ENCODE results near the gene ADORA2A.

ADORA2A gene

GRCh38 chr22:24435861-24436371 is 8.5 kb downstream of the ADORA2A start:
- H3K27ac ChIP-seq = no peak overlapping the region
- TF ChIP-seq CTCF (conservative IDR thresholded peaks at IDR 0.05) = no peak

GRCh38 chr22:24436553-24436952 is 9.2 kb downstream of the ADORA2A start:
- no peak for TF ChIP-seq CTCF (conservative IDR thresholded peaks at IDR 0.05)
- H3K27ac ChIP-seq = no peak overlapping the region

GRCh38 chr22:24437091-24437490 is 9.7 kb downstream of the ADORA2A start:
- TF ChIP-seq CTCF (conservative IDR thresholded peaks at IDR 0.05) = no peak
- H3K27ac ChIP-seq = no peak overlapping the region

GRCh38 chr22:24437741-24438328 is 10.4 kb downstream of the ADORA2A start:
- H3K27ac ChIP-seq = no peak overlapping the region
- no peak; the same call in 1 of the 2 replicates for TF ChIP-seq CTCF (conservative IDR thresholded peaks at IDR 0.05)

- TF ChIP-seq CTCF (conservative IDR thresholded peaks at IDR 0.05) = no peak
- H3K27ac ChIP-seq = no peak overlapping the region
Observed at GRCh38 chr22:24440270-24440717, 12.9 kb downstream of the ADORA2A start.

GRCh38 chr22:24440718-24441405 is 13.5 kb downstream of the ADORA2A start:
- H3K27ac ChIP-seq = no peak overlapping the region
- TF ChIP-seq CTCF (conservative IDR thresholded peaks at IDR 0.05) = no peak

DNA sequence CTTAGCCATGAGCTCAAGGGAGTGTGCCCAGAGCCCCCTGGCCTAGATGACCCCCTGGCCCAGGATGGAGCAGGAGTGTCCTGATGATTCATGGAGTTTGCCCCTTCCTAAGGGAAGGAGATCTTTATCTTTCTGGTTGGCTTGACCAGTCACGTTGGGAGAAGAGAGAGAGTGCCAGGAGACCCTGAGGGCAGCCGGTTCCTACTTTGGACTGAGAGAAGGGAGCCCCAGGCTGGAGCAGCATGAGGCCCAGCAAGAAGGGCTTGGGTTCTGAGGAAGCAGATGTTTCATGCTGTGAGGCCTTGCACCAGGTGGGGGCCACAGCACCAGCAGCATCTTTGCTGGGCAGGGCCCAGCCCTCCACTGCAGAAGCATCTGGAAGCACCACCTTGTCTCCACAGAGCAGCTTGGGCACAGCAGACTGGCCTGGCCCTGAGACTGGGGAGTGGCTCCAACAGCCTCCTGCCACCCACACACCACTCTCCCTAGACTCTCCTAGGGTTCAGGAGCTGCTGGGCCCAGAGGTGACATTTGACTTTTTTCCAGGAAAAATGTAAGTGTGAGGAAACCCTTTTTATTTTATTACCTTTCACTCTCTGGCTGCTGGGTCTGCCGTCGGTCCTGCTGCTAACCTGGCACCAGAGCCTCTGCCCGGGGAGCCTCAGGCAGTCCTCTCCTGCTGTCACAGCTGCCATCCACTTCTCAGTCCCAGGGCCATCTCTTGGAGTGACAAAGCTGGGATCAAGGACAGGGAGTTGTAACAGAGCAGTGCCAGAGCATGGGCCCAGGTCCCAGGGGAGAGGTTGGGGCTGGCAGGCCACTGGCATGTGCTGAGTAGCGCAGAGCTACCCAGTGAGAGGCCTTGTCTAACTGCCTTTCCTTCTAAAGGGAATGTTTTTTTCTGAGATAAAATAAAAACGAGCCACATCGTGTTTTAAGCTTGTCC is 14.3 kb downstream of the ADORA2A start:
- TF ChIP-seq CTCF (conservative IDR thresholded peaks at IDR 0.05) = no peak
- no peak overlapping the region for H3K27ac ChIP-seq

All from VCaP (cell line).